Spleen (tissue), 7 donors: Measurements from ENCODE around the gene CREBRF.

ENCODE experiments used
- POLR2A ChIP-seq, 3 donors: fragments of 450-650 bp; IDR thresholded peaks; one replicate each; pipeline ENCODE4 v1.5.1; 2017; ENCODE audit warnings: antibody characterized with exemption in 3 of 3, mild to moderate bottlenecking in 1 of 3
- TF ChIP-seq, protein P1 (sequence below), 11 experiments: fragments of 200-600 bp in 7 of 11; fragments of 450-650 bp in 4 of 11; sonication (generic) in 4 of 11; IDR thresholded peaks in 8 of 11; conservative IDR thresholded peaks in 3 of 11; 1 replicate in 7 of 11; 2 replicates in 4 of 11; pipeline versions ENCODE4 v1.4.0 to v1.8.0; 2016 to 2021; ENCODE audit warnings: antibody characterized with exemption in 11 of 11, inconsistent platforms in 4 of 11, mild to moderate bottlenecking in 1 of 11
- donor health status: DM: no; HTN: no; CAD: no; lungs with moderate emphysema.
- donor health status: DM: no; HTN: no; CAD: no.
- donor health status: DM: no; HTN: no; CAD: no.

DNA sequence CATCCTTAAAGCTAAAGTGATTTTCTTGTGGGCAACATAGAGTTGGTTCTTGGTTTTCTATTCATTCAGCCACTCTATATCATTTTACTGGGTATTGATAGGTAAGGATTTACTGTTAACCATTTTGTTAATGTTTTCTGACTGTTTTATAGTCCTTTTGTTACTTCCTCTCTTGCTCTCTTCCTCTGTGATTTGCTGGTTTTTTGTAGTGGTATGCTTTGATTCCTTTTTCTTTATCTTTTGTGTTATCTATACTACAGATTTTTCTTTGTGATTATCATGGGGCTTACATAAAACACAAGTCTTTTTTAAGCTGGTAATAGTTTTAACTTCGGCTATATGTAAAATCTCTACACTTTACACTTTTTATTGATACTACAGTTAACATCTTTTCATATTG is 43.3 kb downstream of the CREBRF start:
- TF ChIP-seq, protein P1, sequence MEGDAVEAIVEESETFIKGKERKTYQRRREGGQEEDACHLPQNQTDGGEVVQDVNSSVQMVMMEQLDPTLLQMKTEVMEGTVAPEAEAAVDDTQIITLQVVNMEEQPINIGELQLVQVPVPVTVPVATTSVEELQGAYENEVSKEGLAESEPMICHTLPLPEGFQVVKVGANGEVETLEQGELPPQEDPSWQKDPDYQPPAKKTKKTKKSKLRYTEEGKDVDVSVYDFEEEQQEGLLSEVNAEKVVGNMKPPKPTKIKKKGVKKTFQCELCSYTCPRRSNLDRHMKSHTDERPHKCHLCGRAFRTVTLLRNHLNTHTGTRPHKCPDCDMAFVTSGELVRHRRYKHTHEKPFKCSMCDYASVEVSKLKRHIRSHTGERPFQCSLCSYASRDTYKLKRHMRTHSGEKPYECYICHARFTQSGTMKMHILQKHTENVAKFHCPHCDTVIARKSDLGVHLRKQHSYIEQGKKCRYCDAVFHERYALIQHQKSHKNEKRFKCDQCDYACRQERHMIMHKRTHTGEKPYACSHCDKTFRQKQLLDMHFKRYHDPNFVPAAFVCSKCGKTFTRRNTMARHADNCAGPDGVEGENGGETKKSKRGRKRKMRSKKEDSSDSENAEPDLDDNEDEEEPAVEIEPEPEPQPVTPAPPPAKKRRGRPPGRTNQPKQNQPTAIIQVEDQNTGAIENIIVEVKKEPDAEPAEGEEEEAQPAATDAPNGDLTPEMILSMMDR (IDR thresholded peaks at IDR 0.05 in 8 of 11, conservative IDR thresholded peaks at IDR 0.05 in 3 of 11) = no peak
- TF ChIP-seq POLR2A (IDR thresholded peaks at IDR 0.05) = no peak
